RWPE1 (cell line): ENCODE data around the gene SUSD2.
"Not testable (repeated sequence)": the region's sequence is repeated elsewhere in the genome, so short reads cannot be mapped to it uniquely, and the experiment has no call there.

Experiments used
- CTCF ChIA-PET: fragments of 350-600 bp; sonication (Branson Sonifier 250); formaldehyde crosslinking; extraction: SDS; loops from one replicate; lab custom pipeline; 2021; lab: Yijun Ruan, JAX
- POLR2A ChIA-PET: fragments of 400-600 bp; formaldehyde crosslinking; extraction: SDS; loops from one replicate; lab custom pipeline; 2020; ENCODE audit warnings: antibody characterized with exemption; ENCODE audit not compliant: low non-redundant PET; lab: Yijun Ruan, JAX
- DNase-seq: peaks from one replicate; pipeline ENCODE4 v3.0.0; 2012; ENCODE audit warnings: low spot score
- H3K27ac ChIP-seq: fragments of 450-650 bp; 2 replicates; pipeline ENCODE4 v1.5.1; 2017
- CTCF ChIP-seq: fragments of 450-650 bp; conservative IDR thresholded peaks from 2 replicates; pipeline ENCODE4 v1.5.1; 2017; ENCODE audit warnings: low read depth, mild to moderate bottlenecking

The SUSD2 gene

GRCh38 chr22:24200619-24201212 is 19.4 kb downstream of the SUSD2 start:
- peak; percentile 50 for DNase-seq
- ChIA-PET POLR2A (interaction anchor here (0.5 kb wide), 1 partner anchor 323 kb away, joined by 7 read pairs; no protein-coding TSS in a partner anchor), CTCF (interaction anchor here (0.7 kb wide), 1 partner anchor 9 kb away, joined by 3 read pairs; no protein-coding TSS in a partner anchor)
- peak overlapping the region; percentile 69 for H3K27ac ChIP-seq
- no peak for TF ChIP-seq CTCF

GRCh38 chr22:24201681-24202614 is 20.7 kb downstream of the SUSD2 start:
- TF ChIP-seq CTCF: no peak
- peak; percentile 24 for DNase-seq
- H3K27ac ChIP-seq: peak overlapping the region; percentile 69
- ChIA-PET POLR2A (no interaction called here), CTCF (interaction anchor here (1.0 kb wide), 1 partner anchor 13 kb away, joined by 4 read pairs; no protein-coding TSS in a partner anchor)

GRCh38 chr22:24203856-24204255 is 22.6 kb downstream of the SUSD2 start:
- DNase-seq, H3K27ac ChIP-seq, POLR2A ChIA-PET, CTCF ChIA-PET: not testable (repeated sequence)

- ChIA-PET CTCF (no interaction called here), POLR2A (no interaction called here)
- DNase-seq: no peak
- TF ChIP-seq CTCF: no peak
- no peak overlapping the region for H3K27ac ChIP-seq
Observed at GRCh38 chr22:24205438-24206195, 24.3 kb downstream of the SUSD2 start.

- POLR2A ChIA-PET, DNase-seq: not testable (repeated sequence)
- CTCF ChIA-PET: interaction anchor here (0.6 to 1.1 kb wide), 3 partner anchors 17 to 227 kb away, joined by 3 read pairs; no protein-coding TSS in a partner anchor
- peak overlapping the region; percentile 96; the same call in 1 of the 2 replicates for H3K27ac ChIP-seq
Observed at GRCh38 chr22:24206460-24207263, 25.4 kb downstream of the SUSD2 start.

GRCh38 chr22:24207264-24208011 is 26.2 kb downstream of the SUSD2 start:
- peak overlapping the region; percentile 96 for H3K27ac ChIP-seq
- POLR2A ChIA-PET: no interaction called here

More at GRCh38 chr22:24207264-24208011, 26.2 kb downstream of the SUSD2 start:
- TF ChIP-seq CTCF: no peak
- DNase-seq: no peak
- CTCF ChIA-PET: interaction anchor here (0.6 to 1.1 kb wide), 3 partner anchors 18 to 226 kb away, joined by 3 read pairs; no protein-coding TSS in a partner anchor
